Measurements from ENCODE around the gene ZNF77. TPM values are rescaled to one million over a fixed set of nuclear protein-coding genes. Genes with fewer than 3 reads are reported as not detected.
"Not testable (repeated sequence)": the region's sequence is repeated elsewhere in the genome, so short reads cannot be mapped to it uniquely, and the experiment has no call there.

Gene ZNF77
- total RNA-seq, 1 donor from 2014 or later, result 3.0 TPM

- no peak overlapping the region for H3K4me3 ChIP-seq
- TF ChIP-seq CTCF (IDR thresholded peaks at IDR 0.05), result no peak
- no peak for DNase-seq (ENCODE audit: low spot score in 2 of 2)
- intact Hi-C loops (cut with DNase I), result no loop called here
- H3K9me3 ChIP-seq, result no peaks in the 10 kb centered on the region
- H3K27me3 ChIP-seq, result no peaks in the 10 kb centered on the region
- no peaks in the 10 kb centered on the region for H3K36me3 ChIP-seq
- no peaks in the 10 kb centered on the region for H3K4me1 ChIP-seq
- H3K27ac ChIP-seq, result no peak overlapping the region
Measured at GRCh38 chr19:2906631-2907195, 38.1 kb downstream of the ZNF77 start.

GRCh38 chr19:2905918-2906519, 38.8 kb downstream of the ZNF77 start:
- H3K27me3 ChIP-seq, result no peaks in the 10 kb centered on the region
- TF ChIP-seq CTCF (IDR thresholded peaks at IDR 0.05), result no peak
- intact Hi-C loops (cut with DNase I), result no loop called here
- no peak overlapping the region for H3K4me3 ChIP-seq
- H3K27ac ChIP-seq, result no peak overlapping the region
- DNase-seq (ENCODE audit: low spot score in 2 of 2), result no peak
- H3K4me1 ChIP-seq, result peaks cover 0 to 3% of the 10 kb centered on the region in 2 donors
- H3K36me3 ChIP-seq, result no peaks in the 10 kb centered on the region
- H3K9me3 ChIP-seq, result no peaks in the 10 kb centered on the region

- intact Hi-C loops (cut with DNase I); H3K27ac ChIP-seq; H3K4me1 ChIP-seq; H3K4me3 ChIP-seq; DNase-seq (ENCODE audit: low spot score in 2 of 2); H3K9me3 ChIP-seq; H3K27me3 ChIP-seq; H3K36me3 ChIP-seq: not testable (repeated sequence)
Measured at GRCh38 chr19:2903326-2903725, 41.4 kb downstream of the ZNF77 start.

GRCh38 chr19:2902590-2903218, 42.1 kb downstream of the ZNF77 start:
- Histone ChIP-seq H3K4me1 (peaks cover 0 to 3% of the 10 kb centered on the region in 2 donors), H3K36me3 (no peaks in the 10 kb centered on the region), H3K4me3 (no peak overlapping the region), H3K27ac (no peak overlapping the region), H3K9me3 (no peaks in the 10 kb centered on the region), H3K27me3 (no peaks in the 10 kb centered on the region)
- intact Hi-C loops (cut with DNase I), result no loop called here
- no peak for DNase-seq (ENCODE audit: low spot score in 2 of 2)
- TF ChIP-seq CTCF (IDR thresholded peaks at IDR 0.05), result no peak

- H3K4me1 ChIP-seq, result peaks cover 0 to 3% of the 10 kb centered on the region in 2 donors
- no peaks in the 10 kb centered on the region for H3K9me3 ChIP-seq
- peak within 1 kb of the TSS; percentile 71 to 82 for H3K4me3 ChIP-seq
- TF ChIP-seq CTCF (IDR thresholded peaks at IDR 0.05), result peak in 1 of 3 experiments; percentile 12
- H3K27ac ChIP-seq, result peak within 1 kb of the TSS; percentile 63 to 69
- intact Hi-C loops (cut with DNase I), result loop anchor here (1.0 kb wide), 4 partner anchors 45 to 135 kb away; partner anchors contain the start of genes THOP1 and ZNF555
- no peaks in the 10 kb centered on the region for H3K27me3 ChIP-seq
- H3K36me3 ChIP-seq, result no peaks in the 10 kb centered on the region
- peak; percentile 99 to 100 for DNase-seq (ENCODE audit: low spot score in 2 of 2)
Measured at GRCh38 chr19:2900296-2901252, 44.2 kb downstream of the ZNF77 start, which contains the start of gene ZNF57. Gene ZNF57 (plus strand): TSS chr19:2900928. CDS start chr19:2901046, 118 bp downstream.
